Lung (tissue), 12 donors: Measurements from ENCODE around the gene CENPQ. TPM values are rescaled to one million over a fixed set of nuclear protein-coding genes. Genes with fewer than 3 reads are reported as not detected.

ENCODE experiments used
- ATAC-seq: fragments of 200-7000 bp; cut with Tn5 transposase; one replicate; pipeline ENCODE4 v1.9.1; 2020; ENCODE audit warnings: moderate number of reproducible peaks; ENCODE audit not compliant: insufficient read depth, low FRiP score
- DNase-seq, 3 donors: peaks; one replicate each; pipeline ENCODE4 v3.0.0-alpha.2; 2013 to 2017
- H3K27ac ChIP-seq, 2 donors: one replicate each; pipeline ENCODE4 v1.5.1; 2013; ENCODE audit warnings: mild to moderate bottlenecking in 2 of 2, moderate library complexity in 2 of 2, control low read depth in 1 of 2, inconsistent platforms in 1 of 2, low read depth in 1 of 2, low read length in 1 of 2
- H3K27me3 ChIP-seq, 3 donors: one replicate each; pipeline ENCODE4 v1.5.1; 2013; ENCODE audit warnings: low read length in 2 of 3; ENCODE audit not compliant: control insufficient read depth in 3 of 3, insufficient read depth in 3 of 3
- H3K36me3 ChIP-seq, 4 donors: one replicate each; pipeline ENCODE4 v1.5.1; 2013; ENCODE audit warnings: low read length in 4 of 4, mild to moderate bottlenecking in 1 of 4, moderate library complexity in 1 of 4; ENCODE audit not compliant: control insufficient read depth in 4 of 4, insufficient read depth in 4 of 4
- H3K4me1 ChIP-seq, 5 donors: one replicate each; pipeline ENCODE4 v1.5.1; 2013; ENCODE audit warnings: low read length in 5 of 5, mild to moderate bottlenecking in 2 of 5, moderate library complexity in 1 of 5; ENCODE audit not compliant: control insufficient read depth in 5 of 5, insufficient read depth in 5 of 5
- H3K4me3 ChIP-seq: one replicate; pipeline ENCODE4 v1.5.1; 2013; ENCODE audit warnings: mild to moderate bottlenecking, control low read depth, moderate library complexity
- H3K9ac ChIP-seq, 2 donors: one replicate each; pipeline ENCODE4 v1.5.1; 2013; ENCODE audit warnings: low read length in 2 of 2, control low read depth in 1 of 2; ENCODE audit not compliant: insufficient read depth in 1 of 2
- H3K9me3 ChIP-seq, 4 donors: one replicate each; pipeline ENCODE4 v1.5.1; 2013; ENCODE audit warnings: low read length in 3 of 4, mild to moderate bottlenecking in 1 of 4, moderate library complexity in 1 of 4; ENCODE audit not compliant: control insufficient read depth in 4 of 4, insufficient read depth in 3 of 4
- WGBS, 2 donors: extraction: QIAGEN DNeasy Blood & Tissue Kit; methylation state at CpG; one replicate each; pipeline ENCODE4 v1.1.7; 2013; 5-methylcytosine and 5-hydroxymethylcytosine counted together
- polyA plus RNA-seq, 2 donors: library from polyadenylated mRNA; stranded (reverse); fragments of 200-250 nt; gene quantifications; one replicate each; pipeline ENCODE4 v1.2.1, GENCODE V29; 2013
- total RNA-seq, 2 donors: library from RNA; depleted of rRNA in 1 of 2; stranded (reverse); fragments of >200 nt in 1 of 2; gene quantifications; one replicate each; pipeline ENCODE4 v1.2.1, GENCODE V29; 2014 to 2021
- TF ChIP-seq, protein P1 (sequence below): IDR thresholded peaks from 2 replicates; pipeline ENCODE4 v1.5.1; 2012; ENCODE audit warnings: mild to moderate bottlenecking; ENCODE audit errors: control extremely low read depth, extremely low read depth
- donor health status: control.
- donor health status: control.
- donor health status: Bipolar disorder and iron deficiency.
- donor health status: healthy.
- donor health status: DM: yes; HTN: yes; CAD: no.

The CENPQ gene
- total and polyA plus RNA-seq, 4 donors = 3.5 to 9.2 (median 3.6) TPM

GRCh38 chr6:49541936-49542335, 78.8 kb downstream of the CENPQ start:
- WGBS, 2 donors = 76 to 91% methylated on average over 3 of the region's 3 CpGs
- H3K4me1 ChIP-seq = peaks cover 0 to 6% (median 0%) of the 10 kb centered on the region in 5 donors
- H3K9ac ChIP-seq = no peak overlapping the region
- TF ChIP-seq, protein P1, sequence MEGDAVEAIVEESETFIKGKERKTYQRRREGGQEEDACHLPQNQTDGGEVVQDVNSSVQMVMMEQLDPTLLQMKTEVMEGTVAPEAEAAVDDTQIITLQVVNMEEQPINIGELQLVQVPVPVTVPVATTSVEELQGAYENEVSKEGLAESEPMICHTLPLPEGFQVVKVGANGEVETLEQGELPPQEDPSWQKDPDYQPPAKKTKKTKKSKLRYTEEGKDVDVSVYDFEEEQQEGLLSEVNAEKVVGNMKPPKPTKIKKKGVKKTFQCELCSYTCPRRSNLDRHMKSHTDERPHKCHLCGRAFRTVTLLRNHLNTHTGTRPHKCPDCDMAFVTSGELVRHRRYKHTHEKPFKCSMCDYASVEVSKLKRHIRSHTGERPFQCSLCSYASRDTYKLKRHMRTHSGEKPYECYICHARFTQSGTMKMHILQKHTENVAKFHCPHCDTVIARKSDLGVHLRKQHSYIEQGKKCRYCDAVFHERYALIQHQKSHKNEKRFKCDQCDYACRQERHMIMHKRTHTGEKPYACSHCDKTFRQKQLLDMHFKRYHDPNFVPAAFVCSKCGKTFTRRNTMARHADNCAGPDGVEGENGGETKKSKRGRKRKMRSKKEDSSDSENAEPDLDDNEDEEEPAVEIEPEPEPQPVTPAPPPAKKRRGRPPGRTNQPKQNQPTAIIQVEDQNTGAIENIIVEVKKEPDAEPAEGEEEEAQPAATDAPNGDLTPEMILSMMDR = no peak
- no peak overlapping the region for H3K4me3 ChIP-seq
- ATAC-seq (no peak), DNase-seq (no peak)
- no peaks in the 10 kb centered on the region for H3K27me3 ChIP-seq
- no peak overlapping the region for H3K27ac ChIP-seq
- no peaks in the 10 kb centered on the region for H3K36me3 ChIP-seq
- H3K9me3 ChIP-seq = no peaks in the 10 kb centered on the region

Other genes starting within 250 kb of the CENPQ start
- gene MMUT, start 117 bp upstream of the CENPQ start, total RNA-seq = 10 to 100 TPM; 21.3 to 27.0 TPM
- 10 to 100 TPM; 11.4 to 14.3 TPM for gene MMUT, start 117 bp upstream of the CENPQ start, polyA plus RNA-seq
- gene GLYATL3, start 36.6 kb downstream of the CENPQ start, total RNA-seq = not detected
- gene GLYATL3, start 36.6 kb downstream of the CENPQ start, polyA plus RNA-seq = not detected
- gene C6orf141, start 87.3 kb downstream of the CENPQ start, total RNA-seq = 1 to 10 TPM; 4.0 to 4.5 TPM
- gene C6orf141, start 87.3 kb downstream of the CENPQ start, polyA plus RNA-seq = 1 to 10 TPM in 1 of 2 donors, under 1 TPM in 1; 0.73 to 6.1 TPM
- 1 to 10 TPM in 1 of 2 donors, under 1 TPM in 1; 0.31 to 5.7 TPM for gene RHAG, start 173.5 kb downstream of the CENPQ start, total RNA-seq
- under 1 TPM in 1 of 2 donors, not detected in 1; 0.03 TPM for gene RHAG, start 173.5 kb downstream of the CENPQ start, polyA plus RNA-seq